ENCODE results near the gene PGM2. TPM values are rescaled to one million over a fixed set of nuclear protein-coding genes. Genes with fewer than 3 reads are reported as not detected.

PGM2 gene
- total RNA-seq, 3 donors from 2014 or later (not counting 1 experiment from before 2014, with no cell fraction given) = 18.7 to 31.9 (median 27.1) TPM

GRCh38 chr4:37812713-37813112 is 13.8 kb upstream of the PGM2 start:
- no peak for DNase-seq
- H3K27me3 ChIP-seq (ENCODE audit: control insufficient read depth, insufficient read depth, low read length) = no peaks in the 10 kb centered on the region
- no peaks in the 10 kb centered on the region for H3K9me3 Mint-ChIP-seq
- TF ChIP-seq, protein P1, sequence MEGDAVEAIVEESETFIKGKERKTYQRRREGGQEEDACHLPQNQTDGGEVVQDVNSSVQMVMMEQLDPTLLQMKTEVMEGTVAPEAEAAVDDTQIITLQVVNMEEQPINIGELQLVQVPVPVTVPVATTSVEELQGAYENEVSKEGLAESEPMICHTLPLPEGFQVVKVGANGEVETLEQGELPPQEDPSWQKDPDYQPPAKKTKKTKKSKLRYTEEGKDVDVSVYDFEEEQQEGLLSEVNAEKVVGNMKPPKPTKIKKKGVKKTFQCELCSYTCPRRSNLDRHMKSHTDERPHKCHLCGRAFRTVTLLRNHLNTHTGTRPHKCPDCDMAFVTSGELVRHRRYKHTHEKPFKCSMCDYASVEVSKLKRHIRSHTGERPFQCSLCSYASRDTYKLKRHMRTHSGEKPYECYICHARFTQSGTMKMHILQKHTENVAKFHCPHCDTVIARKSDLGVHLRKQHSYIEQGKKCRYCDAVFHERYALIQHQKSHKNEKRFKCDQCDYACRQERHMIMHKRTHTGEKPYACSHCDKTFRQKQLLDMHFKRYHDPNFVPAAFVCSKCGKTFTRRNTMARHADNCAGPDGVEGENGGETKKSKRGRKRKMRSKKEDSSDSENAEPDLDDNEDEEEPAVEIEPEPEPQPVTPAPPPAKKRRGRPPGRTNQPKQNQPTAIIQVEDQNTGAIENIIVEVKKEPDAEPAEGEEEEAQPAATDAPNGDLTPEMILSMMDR (IDR thresholded peaks at IDR 0.05) = no peak
- no peaks in the 10 kb centered on the region for H3K36me3 ChIP-seq (ENCODE audit: control insufficient read depth, insufficient read depth, low read length)
- ATAC-seq = no peak
- H3K4me1 Mint-ChIP-seq = peaks cover 19 to 20% of the 10 kb centered on the region in 2 donors
- H3K4me1 ChIP-seq (ENCODE audit: control insufficient read depth, insufficient read depth, low read length) = peaks cover 20% of the 10 kb centered on the region
- WGBS (ENCODE audit: insufficient coverage) = 100% methylated on average over 1 of the region's 1 CpG
- no peak overlapping the region for H3K27ac Mint-ChIP-seq
- intact Hi-C loops (cut with micrococcal nuclease) = no loop called here
- no peak overlapping the region for H3K27ac ChIP-seq (ENCODE audit: low read length)
- H3K4me3 Mint-ChIP-seq = no peak overlapping the region
- no peaks in the 10 kb centered on the region for H3K36me3 Mint-ChIP-seq
- H3K4me3 ChIP-seq (ENCODE audit: low read length) = no peak overlapping the region
- no peaks in the 10 kb centered on the region for H3K27me3 Mint-ChIP-seq (ENCODE audit: low read depth in 2 of 2)
- no peaks in the 10 kb centered on the region for H3K9me3 ChIP-seq (ENCODE audit: control insufficient read depth, insufficient read depth, low read length)

DNA sequence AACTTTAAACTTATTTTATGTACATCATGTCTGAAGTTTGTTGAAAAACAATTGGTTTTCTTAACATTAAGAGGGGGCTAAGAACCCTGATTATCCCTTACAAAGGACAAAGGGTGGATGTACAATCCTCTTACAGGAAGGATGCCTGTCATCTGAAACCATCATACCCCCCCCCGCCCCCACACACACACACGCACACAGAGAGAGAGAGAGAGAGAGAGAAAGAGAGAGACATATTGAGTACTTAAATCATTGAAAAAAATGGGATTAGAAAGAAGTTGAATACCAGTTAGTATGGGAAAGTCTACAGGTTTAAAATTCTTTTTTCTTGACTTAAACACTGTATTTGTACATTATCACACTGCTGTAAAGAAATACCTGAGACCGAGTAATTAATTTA is 10.9 kb upstream of the PGM2 start:
- DNase-seq (peak in 1 of 2 donors; percentile 23), ATAC-seq (no peak)
- peak overlapping the region; percentile 84 for H3K4me3 Mint-ChIP-seq
- Histone ChIP-seq H3K36me3 (ENCODE audit: control insufficient read depth, insufficient read depth, low read length) (no peaks in the 10 kb centered on the region), H3K4me1 (ENCODE audit: control insufficient read depth, insufficient read depth, low read length) (peaks cover 20% of the 10 kb centered on the region), H3K27me3 (ENCODE audit: control insufficient read depth, insufficient read depth, low read length) (no peaks in the 10 kb centered on the region), H3K4me3 (ENCODE audit: low read length) (no peak overlapping the region), H3K27ac (ENCODE audit: low read length) (peak overlapping the region; percentile 52), H3K9me3 (ENCODE audit: control insufficient read depth, insufficient read depth, low read length) (no peaks in the 10 kb centered on the region)
- no peaks in the 10 kb centered on the region for H3K27me3 Mint-ChIP-seq (ENCODE audit: low read depth in 2 of 2)
- TF ChIP-seq, protein P1 (IDR thresholded peaks at IDR 0.05) = no peak
- H3K36me3 Mint-ChIP-seq = no peaks in the 10 kb centered on the region
- H3K4me1 Mint-ChIP-seq = peaks cover 19 to 20% of the 10 kb centered on the region in 2 donors
- 11% methylated on average over 1 of the region's 3 CpGs for WGBS (ENCODE audit: insufficient coverage)
- H3K27ac Mint-ChIP-seq = peak overlapping the region; percentile 76 to 80
- no peaks in the 10 kb centered on the region for H3K9me3 Mint-ChIP-seq
- intact Hi-C loops (cut with micrococcal nuclease) = no loop called here

DNA sequence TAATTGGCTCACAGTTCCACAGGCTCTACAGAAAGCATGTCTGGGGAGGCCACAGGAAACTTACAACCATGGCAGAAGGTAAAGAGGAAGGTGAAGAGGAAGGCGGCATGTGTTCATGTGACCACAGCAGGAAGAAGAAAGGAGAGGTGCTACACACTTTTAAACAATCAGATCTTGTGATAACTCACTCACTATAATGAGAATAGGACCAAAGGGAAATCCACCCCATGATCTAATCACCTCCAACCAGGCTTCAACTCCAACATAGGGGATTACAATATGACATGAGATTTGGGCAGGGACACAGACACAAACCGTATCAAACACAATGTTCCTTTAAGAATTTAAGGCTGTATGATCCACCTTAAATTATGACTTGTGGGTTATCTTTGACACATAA is 10.5 kb upstream of the PGM2 start:
- ATAC-seq (peak; percentile 48 to 54 (median 52)), DNase-seq (peak in 1 of 2 donors; percentile 61)
- H3K9me3 Mint-ChIP-seq = no peaks in the 10 kb centered on the region
- no peaks in the 10 kb centered on the region for H3K36me3 Mint-ChIP-seq
- H3K36me3 ChIP-seq (ENCODE audit: control insufficient read depth, insufficient read depth, low read length) = no peaks in the 10 kb centered on the region
- H3K9me3 ChIP-seq (ENCODE audit: control insufficient read depth, insufficient read depth, low read length) = no peaks in the 10 kb centered on the region
- TF ChIP-seq, protein P1 (IDR thresholded peaks at IDR 0.05) = no peak
- H3K27ac Mint-ChIP-seq = peak overlapping the region; percentile 76 to 80
- no peaks in the 10 kb centered on the region for H3K27me3 ChIP-seq (ENCODE audit: control insufficient read depth, insufficient read depth, low read length)
- WGBS (ENCODE audit: insufficient coverage) = no CpG with 5 or more reads among the region's 2 CpGs
- H3K27ac ChIP-seq (ENCODE audit: low read length) = peak overlapping the region; percentile 52
- peak overlapping the region; percentile 84 for H3K4me3 Mint-ChIP-seq
- intact Hi-C loops (cut with micrococcal nuclease) = no loop called here
- peaks cover 20% of the 10 kb centered on the region for H3K4me1 ChIP-seq (ENCODE audit: control insufficient read depth, insufficient read depth, low read length)
- peaks cover 19 to 20% of the 10 kb centered on the region in 2 donors for H3K4me1 Mint-ChIP-seq
- H3K27me3 Mint-ChIP-seq (ENCODE audit: low read depth in 2 of 2) = no peaks in the 10 kb centered on the region
- H3K4me3 ChIP-seq (ENCODE audit: low read length) = no peak overlapping the region

DNA sequence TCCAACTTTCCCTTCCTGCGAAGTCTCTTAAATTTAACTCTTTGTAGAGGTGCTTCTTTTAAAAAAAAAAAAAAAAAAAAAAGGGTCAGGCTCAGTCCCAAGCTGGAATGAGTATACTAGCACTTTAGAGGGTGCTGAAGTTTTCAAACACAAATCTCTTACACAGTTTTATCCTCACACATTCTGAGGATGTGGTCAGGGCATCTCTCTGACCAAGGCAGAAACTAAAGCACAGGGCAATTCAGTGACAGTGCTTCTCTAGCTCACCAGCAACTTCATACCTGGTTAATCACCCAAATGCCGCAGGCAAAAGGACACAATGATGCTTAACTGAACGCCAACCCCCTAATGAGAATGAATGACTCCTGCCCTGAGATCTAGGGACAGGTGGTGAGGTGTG is 9.8 kb upstream of the PGM2 start:
- TF ChIP-seq, protein P1 (IDR thresholded peaks at IDR 0.05) = no peak
- Mint-ChIP-seq H3K27me3 (ENCODE audit: low read depth in 2 of 2) (no peaks in the 10 kb centered on the region), H3K27ac (peak overlapping the region; percentile 76 to 80), H3K9me3 (no peaks in the 10 kb centered on the region), H3K4me3 (peak overlapping the region; percentile 84), H3K36me3 (no peaks in the 10 kb centered on the region), H3K4me1 (peaks cover 19 to 20% of the 10 kb centered on the region in 2 donors)
- 34% methylated on average over 2 of the region's 3 CpGs for WGBS (ENCODE audit: insufficient coverage)
- Histone ChIP-seq H3K4me3 (ENCODE audit: low read length) (no peak overlapping the region), H3K36me3 (ENCODE audit: control insufficient read depth, insufficient read depth, low read length) (no peaks in the 10 kb centered on the region), H3K9me3 (ENCODE audit: control insufficient read depth, insufficient read depth, low read length) (no peaks in the 10 kb centered on the region), H3K27me3 (ENCODE audit: control insufficient read depth, insufficient read depth, low read length) (no peaks in the 10 kb centered on the region), H3K4me1 (ENCODE audit: control insufficient read depth, insufficient read depth, low read length) (peaks cover 20% of the 10 kb centered on the region), H3K27ac (ENCODE audit: low read length) (peak overlapping the region; percentile 17)
- ATAC-seq (peak; percentile 74 to 90 (median 76)), DNase-seq (peak in 1 of 2 donors; percentile 17)
- intact Hi-C loops (cut with micrococcal nuclease) = no loop called here

Measured in natural killer cell (primary cell).